Measurements from ENCODE around the gene SAMD15.

- no peak for TF ChIP-seq POLR2A (IDR thresholded peaks at IDR 0.05)
- TF ChIP-seq, protein P1, sequence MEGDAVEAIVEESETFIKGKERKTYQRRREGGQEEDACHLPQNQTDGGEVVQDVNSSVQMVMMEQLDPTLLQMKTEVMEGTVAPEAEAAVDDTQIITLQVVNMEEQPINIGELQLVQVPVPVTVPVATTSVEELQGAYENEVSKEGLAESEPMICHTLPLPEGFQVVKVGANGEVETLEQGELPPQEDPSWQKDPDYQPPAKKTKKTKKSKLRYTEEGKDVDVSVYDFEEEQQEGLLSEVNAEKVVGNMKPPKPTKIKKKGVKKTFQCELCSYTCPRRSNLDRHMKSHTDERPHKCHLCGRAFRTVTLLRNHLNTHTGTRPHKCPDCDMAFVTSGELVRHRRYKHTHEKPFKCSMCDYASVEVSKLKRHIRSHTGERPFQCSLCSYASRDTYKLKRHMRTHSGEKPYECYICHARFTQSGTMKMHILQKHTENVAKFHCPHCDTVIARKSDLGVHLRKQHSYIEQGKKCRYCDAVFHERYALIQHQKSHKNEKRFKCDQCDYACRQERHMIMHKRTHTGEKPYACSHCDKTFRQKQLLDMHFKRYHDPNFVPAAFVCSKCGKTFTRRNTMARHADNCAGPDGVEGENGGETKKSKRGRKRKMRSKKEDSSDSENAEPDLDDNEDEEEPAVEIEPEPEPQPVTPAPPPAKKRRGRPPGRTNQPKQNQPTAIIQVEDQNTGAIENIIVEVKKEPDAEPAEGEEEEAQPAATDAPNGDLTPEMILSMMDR (IDR thresholded peaks at IDR 0.05), result no peak
Measured at GRCh38 chr14:77369285-77369684, 7.9 kb upstream of the SAMD15 start.

Measured in sigmoid colon (tissue), 3 donors.